Measurements from ENCODE around the gene NFIX. TPM values are rescaled to one million over a fixed set of nuclear protein-coding genes. Genes with fewer than 3 reads are reported as not detected.

NFIX gene
- total and polyA plus RNA-seq, 7 donors = 10.6 to 104 (median 44.1) TPM

- H3K27me3 ChIP-seq = no peaks in the 10 kb centered on the region
- WGBS, 2 donors = 22 to 46% methylated on average over 10 of the region's 10 CpGs
- no peaks in the 10 kb centered on the region for H3K9me3 ChIP-seq
- H3K27ac ChIP-seq = peak overlapping the region in 2 of 4 donors; percentile 37 to 51
- peak overlapping the region in 3 of 4 donors; percentile 32 to 38 (median 38) for H3K4me3 ChIP-seq
- no peak for TF ChIP-seq POLR2A (IDR thresholded peaks at IDR 0.05)
- no peak for TF ChIP-seq EP300 (IDR thresholded peaks at IDR 0.05)
- no peak for TF ChIP-seq POLR2AphosphoS5 (IDR thresholded peaks at IDR 0.05)
- no peak for TF ChIP-seq CTCF (IDR thresholded peaks at IDR 0.05)
- H3K4me1 ChIP-seq = peaks cover 0 to 9% (median 7%) of the 10 kb centered on the region in 4 donors
- no peaks in the 10 kb centered on the region for H3K36me3 ChIP-seq
- intact Hi-C loops (cut with DNase I) = loop anchor here (1.0 to 2.0 kb wide), 3 partner anchors 48 to 110 kb away; no protein-coding TSS in a partner anchor
- no peak for DNase-seq
Observed at GRCh38 chr19:12983091-12983490, 12.2 kb upstream of the NFIX start.

GRCh38 chr19:12983542-12984142 lies 11.6 kb upstream of the NFIX start:
- Histone ChIP-seq H3K36me3 (no peaks in the 10 kb centered on the region), H3K4me1 (peaks cover 0 to 9% (median 7%) of the 10 kb centered on the region in 4 donors), H3K4me3 (peak overlapping the region in 3 of 4 donors; percentile 32 to 38 (median 38)), H3K27ac (peak overlapping the region in 2 of 4 donors; percentile 37 to 51), H3K27me3 (no peaks in the 10 kb centered on the region), H3K9me3 (no peaks in the 10 kb centered on the region)
- WGBS, 2 donors = 7 to 9% methylated on average over 51 of the region's 51 CpGs
- DNase-seq = peak; percentile 91
- TF ChIP-seq POLR2A (IDR thresholded peaks at IDR 0.05) = no peak
- TF ChIP-seq CTCF (IDR thresholded peaks at IDR 0.05) = peak; percentile 89 to 96 (median 94)
- TF ChIP-seq EP300 (IDR thresholded peaks at IDR 0.05) = no peak
- peak in 1 of 4 donors; percentile 44 for TF ChIP-seq POLR2AphosphoS5 (IDR thresholded peaks at IDR 0.05)
- intact Hi-C loops (cut with DNase I) = loop anchor here (1.0 to 2.0 kb wide), 3 partner anchors 47 to 109 kb away; no protein-coding TSS in a partner anchor

- TF ChIP-seq EP300 (IDR thresholded peaks at IDR 0.05) (no peak), POLR2AphosphoS5 (IDR thresholded peaks at IDR 0.05) (no peak), POLR2A (IDR thresholded peaks at IDR 0.05) (no peak), CTCF (IDR thresholded peaks at IDR 0.05) (no peak)
- H3K4me1 ChIP-seq = peaks cover 0 to 9% (median 7%) of the 10 kb centered on the region in 4 donors
- no peaks in the 10 kb centered on the region for H3K9me3 ChIP-seq
- no peak for DNase-seq
- H3K36me3 ChIP-seq = no peaks in the 10 kb centered on the region
- no peaks in the 10 kb centered on the region for H3K27me3 ChIP-seq
- intact Hi-C loops (cut with DNase I) = no loop called here
- no peak overlapping the region for H3K27ac ChIP-seq
- 51 to 71% methylated on average over 3 of the region's 3 CpGs for WGBS, 2 donors
- no peak overlapping the region for H3K4me3 ChIP-seq
Observed at GRCh38 chr19:12984143-12984627, 11.1 kb upstream of the NFIX start.

GRCh38 chr19:12984683-12985048 lies 10.6 kb upstream of the NFIX start:
- 11 to 44% methylated on average over 10 of the region's 10 CpGs for WGBS, 2 donors
- H3K27me3 ChIP-seq = no peaks in the 10 kb centered on the region
- no peaks in the 10 kb centered on the region for H3K9me3 ChIP-seq
- H3K4me1 ChIP-seq = peaks cover 0 to 9% (median 7%) of the 10 kb centered on the region in 4 donors
- intact Hi-C loops (cut with DNase I) = no loop called here
- no peak overlapping the region for H3K27ac ChIP-seq
- no peak overlapping the region for H3K4me3 ChIP-seq
- DNase-seq = no peak
- H3K36me3 ChIP-seq = no peaks in the 10 kb centered on the region
- no peak for TF ChIP-seq POLR2A (IDR thresholded peaks at IDR 0.05)
- TF ChIP-seq POLR2AphosphoS5 (IDR thresholded peaks at IDR 0.05) = no peak
- TF ChIP-seq CTCF (IDR thresholded peaks at IDR 0.05) = no peak
- TF ChIP-seq EP300 (IDR thresholded peaks at IDR 0.05) = no peak

Measured in sigmoid colon (tissue), 7 donors.